OCI-M1 (cell line): Measurements from ENCODE around the gene PTPRN2.

Experiments used
- DNase-seq: peaks from one replicate; lab custom pipeline; 2025; lab: John Stamatoyannopoulos, UW

PTPRN2 gene

GRCh38 chr7:158029509-158029908 lies 558.1 kb downstream of the PTPRN2 start:
- no peak for DNase-seq

GRCh38 chr7:158028971-158029370 lies 558.7 kb downstream of the PTPRN2 start:
- DNase-seq: no peak

GRCh38 chr7:158028290-158028941 lies 559.2 kb downstream of the PTPRN2 start:
- no peak for DNase-seq

GRCh38 chr7:158027646-158028045 lies 560.0 kb downstream of the PTPRN2 start:
- DNase-seq: no peak

- no peak for DNase-seq
These were observed 560.9 kb downstream of the PTPRN2 start for GRCh38 chr7:158026636-158027265.

- DNase-seq: no peak
These were observed 561.7 kb downstream of the PTPRN2 start for GRCh38 chr7:158025686-158026600.

- no peak for DNase-seq
These were observed 562.7 kb downstream of the PTPRN2 start for GRCh38 chr7:158024881-158025280.

GRCh38 chr7:158024351-158024715 lies 563.3 kb downstream of the PTPRN2 start:
- no peak for DNase-seq

- DNase-seq: no peak
These were observed 563.8 kb downstream of the PTPRN2 start for GRCh38 chr7:158023681-158024350.

- DNase-seq: no peak
These were observed 564.5 kb downstream of the PTPRN2 start for GRCh38 chr7:158023157-158023556.

- DNase-seq: no peak
These were observed 565.0 kb downstream of the PTPRN2 start for GRCh38 chr7:158022601-158023000.

- DNase-seq: no peak
These were observed 565.8 kb downstream of the PTPRN2 start for GRCh38 chr7:158021836-158022235.

- no peak for DNase-seq
These were observed 566.9 kb downstream of the PTPRN2 start for GRCh38 chr7:158020706-158021095.

- no peak for DNase-seq
These were observed 567.6 kb downstream of the PTPRN2 start for GRCh38 chr7:158019726-158020705.

GRCh38 chr7:158018971-158019645 lies 568.5 kb downstream of the PTPRN2 start:
- DNase-seq: no peak

GRCh38 chr7:158018098-158018762 lies 569.4 kb downstream of the PTPRN2 start:
- no peak for DNase-seq

- DNase-seq: no peak
These were observed 570.2 kb downstream of the PTPRN2 start for GRCh38 chr7:158017111-158018097.

- DNase-seq: no peak
These were observed 571.2 kb downstream of the PTPRN2 start for GRCh38 chr7:158016180-158017097.
